Heart right ventricle (tissue), 16 donors: Measurements from ENCODE around the gene DNAJB1. TPM values are rescaled to one million over a fixed set of nuclear protein-coding genes. Genes with fewer than 3 reads are reported as not detected.
A peak's percentile ranks its signal among the peaks of the same experiment; 100 is the strongest.

ENCODE experiments used
- ATAC-seq, 8 donors: fragments of 200-7000 bp; cut with Tn5 transposase; one replicate each; pipeline ENCODE4 v1.9.1; 2020; ENCODE audit warnings: mild to moderate bottlenecking in 8 of 8, moderate library complexity in 8 of 8, moderate number of reproducible peaks in 1 of 8
- DNase-seq, 2 donors: peaks; one replicate each; pipeline ENCODE4 v3.0.0-alpha.2; 2020
- H3K27ac ChIP-seq, 10 donors: fragments of 200-600 bp; sonication (generic) in 2 of 10; one replicate each; pipeline versions ENCODE4 v1.5.0 to v1.8.0; 2020 to 2022; ENCODE audit warnings: mild to moderate bottlenecking in 3 of 10
- H3K27me3 ChIP-seq, 7 donors: fragments of 200-600 bp; one replicate each; pipeline ENCODE4 v1.8.0; 2021 to 2022; ENCODE audit warnings: mild to moderate bottlenecking in 2 of 7
- H3K36me3 ChIP-seq, 9 donors: fragments of 200-600 bp; sonication (generic) in 1 of 9; one replicate each; pipeline versions ENCODE4 v1.5.0 to v1.8.0; 2020 to 2022; ENCODE audit warnings: mild to moderate bottlenecking in 2 of 9
- H3K4me1 ChIP-seq, 9 donors: fragments of 200-600 bp; sonication (generic) in 1 of 9; one replicate each; pipeline versions ENCODE4 v1.5.0 to v1.8.0; 2020 to 2022; ENCODE audit warnings: mild to moderate bottlenecking in 4 of 9
- H3K4me3 ChIP-seq, 10 donors: fragments of 200-600 bp; sonication (generic) in 2 of 10; one replicate each; pipeline versions ENCODE4 v1.5.0 to v1.8.0; 2020 to 2022; ENCODE audit warnings: mild to moderate bottlenecking in 7 of 10, moderate library complexity in 2 of 10
- H3K9me3 ChIP-seq, 11 donors: fragments of 200-600 bp in 10 of 11; sonication (generic) in 2 of 11; one replicate each; pipeline versions ENCODE4 v1.5.0 to v1.8.0; 2013 to 2022; ENCODE audit warnings: mild to moderate bottlenecking in 2 of 11, control low read depth in 1 of 11, moderate library complexity in 1 of 11
- WGBS, 2 donors: extraction: QIAGEN DNeasy Blood & Tissue Kit; methylation state at CpG; one replicate each; pipeline ENCODE4 v1.1.7; 2013; ENCODE audit warnings: inconsistent platforms in 1 of 2; 5-methylcytosine and 5-hydroxymethylcytosine counted together
- intact Hi-C, 10 donors: fragments of 100-400 bp; cut with DNase I; formaldehyde crosslinking; loops; one replicate each; pipeline versions ENCODE4 v1.11.1 to v1.14.2; 2022
- polyA plus RNA-seq, 2 donors: library from polyadenylated mRNA; stranded (reverse); fragments of 200-250 nt; gene quantifications; one replicate each; pipeline ENCODE4 v1.2.3, GENCODE V29; 2013
- total RNA-seq, 10 donors: library from RNA; stranded (reverse); fragmentation: NEBNext Ultra II Directional in 3 of 10; extraction: Animal tissue kit (Norgen Biotek cat#: 25700) in 3 of 10; gene quantifications; one replicate each; pipeline versions ENCODE4 v1.2.1 to v1.2.4, GENCODE V29; 2021 to 2023
- TF ChIP-seq, protein P1 (sequence below), 9 donors: fragments of 200-600 bp; sonication (generic) in 2 of 9; IDR thresholded peaks; one replicate each; pipeline versions ENCODE4 v1.5.0 to v1.8.0; 2021 to 2022; ENCODE audit warnings: antibody characterized with exemption in 9 of 9, mild to moderate bottlenecking in 5 of 9, moderate library complexity in 1 of 9
- donor health status: Arrhythmogenic right ventricular cardiomyopathy.
- donor health status: ischemic (EF 13 %, LVEDD 7.1; RV severe dilation, severe dysfunction).
- donor health status: healthy with polysubstance abuse.
- donor health status: DM: no; HTN: yes; CAD: no.
- donor health status: DM: no; HTN: no; CAD: no.
- donor health status: ischemic (EF 25% LVEDD 6.9; RV normal size, moderate dysfunction).
- donor health status: ischemic (EF 25% LVEDD 5.7; RV mildly dilated, moderate dysfunction).
- donor health status: healthy.
- donor health status: DM: yes; HTN: yes; CAD: no.
- donor health status: Ischemic cardiomyopathy.
- donor health status: ischemic (EF 35%, LVEDD 5.7; RV mildly dilated, moderate dysfunction).
- donor health status: nonischemic (EF 11% LVEDD 7.7; RV severe dilation, severe dysfunction).
- donor health status: DM: yes; HTN: yes; CAD: no.
- donor health status: PGD.
- donor health status: ischemic (EF 29% LVEDD 5.4; RV normal size, mild dysfunction).
- donor health status: nonischemic (EF 23%, LVEDD 6.1; RV moderate dilation, normal function).

Gene DNAJB1
- total and polyA plus RNA-seq, 12 donors: 23.6 to 99.0 (median 44.6) TPM

DNA sequence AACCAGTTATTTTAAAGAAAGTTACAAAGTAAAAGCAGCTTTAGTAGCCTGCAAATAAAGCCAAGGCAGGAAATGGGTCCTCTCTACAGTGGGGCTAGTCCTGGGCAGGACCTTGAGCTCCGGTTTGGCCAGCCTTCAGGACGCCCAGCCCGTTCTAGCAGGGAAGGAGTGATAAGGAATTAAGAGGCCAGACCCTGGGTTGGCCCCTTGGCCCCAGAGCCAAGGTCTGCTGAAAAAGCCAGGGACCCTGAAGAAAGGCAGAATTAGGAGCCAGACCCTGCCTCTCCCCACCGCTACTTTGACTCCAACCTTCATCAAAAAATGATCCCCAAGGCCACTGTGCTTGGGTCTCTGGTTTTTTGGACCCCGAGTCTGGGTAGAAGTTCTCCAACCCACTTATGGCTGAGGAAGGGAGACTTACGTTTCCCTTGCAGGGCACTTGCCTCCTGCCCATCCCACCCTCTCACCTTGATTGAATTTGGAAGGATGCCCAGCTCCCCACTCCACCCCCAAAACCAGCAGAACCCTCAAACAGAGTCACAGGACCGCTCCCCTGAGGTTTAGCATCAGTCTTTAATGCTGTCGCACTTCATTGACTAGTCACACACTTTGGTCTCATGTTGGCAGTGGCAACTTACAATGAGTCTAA is 3.9 kb downstream of the DNAJB1 start:
- Histone ChIP-seq H3K4me3 (no peak overlapping the region), H3K9me3 (no peaks in the 10 kb centered on the region), H3K36me3 (peaks cover 0 to 39% (median 23%) of the 10 kb centered on the region in 9 donors), H3K27me3 (no peaks in the 10 kb centered on the region), H3K27ac (peak overlapping the region in 4 of 10 donors; percentile 10 to 34 (median 28)), H3K4me1 (peaks cover 15 to 63% (median 42%) of the 10 kb centered on the region in 9 donors)
- intact Hi-C loops: no loop called here
- no peak for ATAC-seq
- 66 to 69% methylated on average over 8 of the region's 8 CpGs for WGBS, 2 donors
- DNase-seq: no peak
- TF ChIP-seq, protein P1, sequence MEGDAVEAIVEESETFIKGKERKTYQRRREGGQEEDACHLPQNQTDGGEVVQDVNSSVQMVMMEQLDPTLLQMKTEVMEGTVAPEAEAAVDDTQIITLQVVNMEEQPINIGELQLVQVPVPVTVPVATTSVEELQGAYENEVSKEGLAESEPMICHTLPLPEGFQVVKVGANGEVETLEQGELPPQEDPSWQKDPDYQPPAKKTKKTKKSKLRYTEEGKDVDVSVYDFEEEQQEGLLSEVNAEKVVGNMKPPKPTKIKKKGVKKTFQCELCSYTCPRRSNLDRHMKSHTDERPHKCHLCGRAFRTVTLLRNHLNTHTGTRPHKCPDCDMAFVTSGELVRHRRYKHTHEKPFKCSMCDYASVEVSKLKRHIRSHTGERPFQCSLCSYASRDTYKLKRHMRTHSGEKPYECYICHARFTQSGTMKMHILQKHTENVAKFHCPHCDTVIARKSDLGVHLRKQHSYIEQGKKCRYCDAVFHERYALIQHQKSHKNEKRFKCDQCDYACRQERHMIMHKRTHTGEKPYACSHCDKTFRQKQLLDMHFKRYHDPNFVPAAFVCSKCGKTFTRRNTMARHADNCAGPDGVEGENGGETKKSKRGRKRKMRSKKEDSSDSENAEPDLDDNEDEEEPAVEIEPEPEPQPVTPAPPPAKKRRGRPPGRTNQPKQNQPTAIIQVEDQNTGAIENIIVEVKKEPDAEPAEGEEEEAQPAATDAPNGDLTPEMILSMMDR (IDR thresholded peaks at IDR 0.05): no peak

DNA sequence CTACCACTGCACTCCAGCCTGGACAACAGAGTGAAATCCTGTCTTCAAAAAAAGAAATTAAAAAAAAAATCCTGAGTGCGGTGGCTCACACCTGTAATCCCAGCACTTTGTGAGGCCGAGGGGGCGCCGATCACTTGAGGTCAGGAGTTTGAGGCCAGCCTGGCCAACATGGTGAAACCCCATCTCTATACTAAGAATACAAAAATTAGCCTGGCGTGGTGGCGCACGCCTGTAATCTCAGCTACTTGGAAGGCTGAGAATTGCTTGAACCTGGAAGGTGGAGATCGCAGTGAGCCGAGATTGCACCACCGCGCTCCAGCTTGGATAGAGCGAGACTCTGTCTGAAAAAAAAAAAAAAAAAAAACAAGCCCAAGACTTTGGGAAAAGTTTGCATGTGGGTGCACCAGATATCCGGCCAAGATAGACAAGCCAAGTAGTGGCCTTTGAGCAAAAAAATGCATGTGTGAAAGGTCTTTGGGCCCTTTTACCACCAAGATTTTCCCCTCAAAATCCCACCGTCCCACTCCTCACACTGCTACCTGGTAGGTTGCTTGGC is 5.7 kb downstream of the DNAJB1 start:
- ATAC-seq (no peak), DNase-seq (no peak)
- no peaks in the 10 kb centered on the region for H3K27me3 ChIP-seq
- H3K36me3 ChIP-seq: peaks cover 0 to 39% (median 23%) of the 10 kb centered on the region in 9 donors
- 94 to 95% methylated on average over 14 of the region's 14 CpGs for WGBS, 2 donors
- TF ChIP-seq, protein P1 (IDR thresholded peaks at IDR 0.05): no peak
- intact Hi-C loops: no loop called here
- peaks cover 12 to 70% (median 36%) of the 10 kb centered on the region in 9 donors for H3K4me1 ChIP-seq
- H3K9me3 ChIP-seq: no peaks in the 10 kb centered on the region
- no peak overlapping the region for H3K4me3 ChIP-seq
- no peak overlapping the region for H3K27ac ChIP-seq

DNA sequence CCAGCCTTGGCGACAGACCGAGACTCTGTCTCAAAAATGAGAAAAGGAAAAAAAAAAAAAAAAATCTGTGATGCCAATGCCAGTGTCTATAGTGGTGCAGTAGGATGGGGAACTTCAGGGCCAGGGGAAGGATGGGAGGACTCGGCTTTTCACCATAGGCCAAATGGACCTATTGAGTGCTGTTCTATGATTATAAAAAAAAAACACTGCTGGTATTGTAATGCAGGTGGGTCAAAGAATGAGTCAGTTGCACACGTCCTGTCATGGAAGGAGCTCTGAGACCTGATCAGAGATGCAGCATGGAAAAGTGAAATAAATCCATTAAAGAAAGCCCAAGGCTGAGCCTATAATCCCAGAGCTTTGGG is 7.0 kb downstream of the DNAJB1 start:
- peak overlapping the region in 1 of 10 donors; percentile 20 for H3K4me3 ChIP-seq
- no peaks in the 10 kb centered on the region for H3K9me3 ChIP-seq
- 85 to 91% methylated on average over 4 of the region's 4 CpGs for WGBS, 2 donors
- peak overlapping the region in 5 of 10 donors; percentile 28 to 77 (median 35) for H3K27ac ChIP-seq
- H3K27me3 ChIP-seq: no peaks in the 10 kb centered on the region
- peaks cover 11 to 63% (median 25%) of the 10 kb centered on the region in 9 donors for H3K4me1 ChIP-seq
- ATAC-seq (peak in 4 of 8 donors; percentile 1 to 10 (median 4)), DNase-seq (no peak)
- peaks cover 0 to 34% (median 20%) of the 10 kb centered on the region in 9 donors for H3K36me3 ChIP-seq
- TF ChIP-seq, protein P1 (IDR thresholded peaks at IDR 0.05): no peak
- intact Hi-C loops: no loop called here

DNA sequence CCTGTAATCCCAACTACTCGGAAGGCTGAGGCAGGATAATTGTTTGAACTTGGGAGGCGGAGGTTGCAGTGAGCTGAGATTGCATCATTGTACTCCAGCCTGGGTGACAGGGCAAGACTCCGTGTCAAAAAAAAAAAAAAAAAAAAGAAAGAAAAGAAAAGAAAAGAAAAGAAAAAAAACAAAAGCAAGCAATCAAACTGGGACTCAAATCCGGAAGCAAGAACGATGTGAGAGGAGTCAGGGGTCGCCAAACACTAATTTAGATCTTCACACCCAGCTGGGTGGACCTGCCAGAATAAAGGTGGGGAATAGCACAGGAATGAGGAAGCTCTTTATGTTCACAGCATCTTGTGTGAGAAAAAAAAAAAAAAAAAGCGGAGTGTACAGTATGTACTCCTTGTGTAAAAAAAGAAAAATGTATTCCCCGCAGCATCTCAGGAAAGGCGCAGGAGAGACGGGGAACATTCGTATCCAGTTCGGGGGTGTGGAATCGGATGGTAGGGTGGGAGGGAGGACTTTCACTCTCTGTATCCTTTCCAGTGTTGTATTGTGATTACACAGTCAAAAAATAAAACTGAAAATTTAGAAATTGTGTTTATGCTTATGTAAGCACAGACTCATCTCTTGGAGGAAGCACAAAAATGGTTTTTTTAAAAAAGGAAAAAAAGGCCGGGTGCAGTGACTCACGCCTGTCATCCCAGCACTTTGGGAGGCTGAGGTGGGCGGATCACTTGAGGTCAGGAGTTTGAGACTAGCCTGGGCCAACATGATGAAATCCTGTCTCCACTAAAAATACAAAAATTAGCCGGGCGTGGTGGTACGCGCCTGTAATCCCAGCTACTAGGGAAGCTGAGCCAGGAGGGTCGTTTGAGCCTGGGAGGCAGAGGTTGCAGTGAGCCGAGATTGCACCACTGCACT is 7.6 kb downstream of the DNAJB1 start:
- H3K27me3 ChIP-seq: no peaks in the 10 kb centered on the region
- peak overlapping the region in 3 of 10 donors; percentile 13 to 20 (median 20) for H3K4me3 ChIP-seq
- DNase-seq (peak in 1 of 2 donors; percentile 21), ATAC-seq (peak; percentile 7 to 73 (median 55))
- TF ChIP-seq, protein P1 (IDR thresholded peaks at IDR 0.05): no peak
- intact Hi-C loops: no loop called here
- 59 to 68% methylated on average over 22 of the region's 22 CpGs for WGBS, 2 donors
- H3K27ac ChIP-seq: peak overlapping the region in 5 of 10 donors; percentile 35 to 77 (median 56)
- peaks cover 0 to 27% (median 14%) of the 10 kb centered on the region in 9 donors for H3K36me3 ChIP-seq
- peaks cover 6 to 57% (median 19%) of the 10 kb centered on the region in 9 donors for H3K4me1 ChIP-seq
- no peaks in the 10 kb centered on the region for H3K9me3 ChIP-seq
